ENCODE results near the gene SEMA6A. TPM values are rescaled to one million over a fixed set of nuclear protein-coding genes. Genes with fewer than 3 reads are reported as not detected.

Gene SEMA6A
- total RNA-seq, 4 donors from 2014 or later, result 12.6 to 41.6 (median 15.7) TPM

GRCh38 chr5:116395631-116396203, 178.9 kb downstream of the SEMA6A start:
- no peak for TF ChIP-seq CTCF (IDR thresholded peaks at IDR 0.05; ENCODE audit: low read depth)

- TF ChIP-seq CTCF (IDR thresholded peaks at IDR 0.05; ENCODE audit: low read depth), result no peak
Observed at GRCh38 chr5:116395226-116395625, 179.4 kb downstream of the SEMA6A start.

GRCh38 chr5:116394186-116394867, 180.3 kb downstream of the SEMA6A start:
- no peak for TF ChIP-seq CTCF (IDR thresholded peaks at IDR 0.05; ENCODE audit: low read depth)

Measured in subcutaneous adipose tissue (tissue), 4 donors.